HL-60 (cell line): ENCODE measurements around the gene MSI1.

Source experiments
- GABPA ChIP-seq: IDR thresholded peaks from 2 replicates; pipeline ENCODE4 v1.6.1; 2012; ENCODE audit warnings: low read depth
- POLR2AphosphoS5 ChIP-seq: IDR thresholded peaks from 2 replicates; pipeline ENCODE4 v1.6.1; 2012; ENCODE audit warnings: low read depth
- REST ChIP-seq: IDR thresholded peaks from 2 replicates; pipeline ENCODE4 v1.6.1; 2012; ENCODE audit warnings: low read depth; ENCODE audit not compliant: insufficient replicate concordance
- SPI1 ChIP-seq: IDR thresholded peaks from 2 replicates; pipeline ENCODE4 v1.6.1; 2012; ENCODE audit warnings: low read depth, mild to moderate bottlenecking, borderline replicate concordance
- TF ChIP-seq, protein P1 (sequence below): IDR thresholded peaks from one replicate; pipeline ENCODE4 v1.5.1; 2011; ENCODE audit warnings: low read length, control low read depth, inconsistent platforms; ENCODE audit not compliant: insufficient read depth

- TF ChIP-seq, protein P1, sequence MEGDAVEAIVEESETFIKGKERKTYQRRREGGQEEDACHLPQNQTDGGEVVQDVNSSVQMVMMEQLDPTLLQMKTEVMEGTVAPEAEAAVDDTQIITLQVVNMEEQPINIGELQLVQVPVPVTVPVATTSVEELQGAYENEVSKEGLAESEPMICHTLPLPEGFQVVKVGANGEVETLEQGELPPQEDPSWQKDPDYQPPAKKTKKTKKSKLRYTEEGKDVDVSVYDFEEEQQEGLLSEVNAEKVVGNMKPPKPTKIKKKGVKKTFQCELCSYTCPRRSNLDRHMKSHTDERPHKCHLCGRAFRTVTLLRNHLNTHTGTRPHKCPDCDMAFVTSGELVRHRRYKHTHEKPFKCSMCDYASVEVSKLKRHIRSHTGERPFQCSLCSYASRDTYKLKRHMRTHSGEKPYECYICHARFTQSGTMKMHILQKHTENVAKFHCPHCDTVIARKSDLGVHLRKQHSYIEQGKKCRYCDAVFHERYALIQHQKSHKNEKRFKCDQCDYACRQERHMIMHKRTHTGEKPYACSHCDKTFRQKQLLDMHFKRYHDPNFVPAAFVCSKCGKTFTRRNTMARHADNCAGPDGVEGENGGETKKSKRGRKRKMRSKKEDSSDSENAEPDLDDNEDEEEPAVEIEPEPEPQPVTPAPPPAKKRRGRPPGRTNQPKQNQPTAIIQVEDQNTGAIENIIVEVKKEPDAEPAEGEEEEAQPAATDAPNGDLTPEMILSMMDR: no peak
- no peak for TF ChIP-seq POLR2AphosphoS5
- TF ChIP-seq GABPA: no peak
- TF ChIP-seq REST: no peak
- no peak for TF ChIP-seq SPI1
Observed at GRCh38 chr12:120367233-120367923, 1.6 kb downstream of the MSI1 start.
